Activated CD4-positive, alpha-beta memory T cell treated with anti-CD3 and anti-CD28 coated beads, Interleukin-2, amount 10 ng/mL, durations not matched to agents 7 days and 5 days (primary cell): ENCODE data around the gene PARP15. TPM values are rescaled to one million over a fixed set of nuclear protein-coding genes. Genes with fewer than 3 reads are reported as not detected.
"Not testable (repeated sequence)": the region's sequence is repeated elsewhere in the genome, so short reads cannot be mapped to it uniquely, and the experiment has no call there.

ENCODE experiments used
- CTCF ChIA-PET: fragments of 350-600 bp; sonication (Branson Sonifier 250); formaldehyde crosslinking; loops from one replicate; lab custom pipeline; 2021; ENCODE audit warnings: antibody characterized with exemption, inconsistent platforms; lab: Charles Lee
- POLR2A ChIA-PET: fragments of 350-600 bp; sonication (Branson Sonifier 250); formaldehyde crosslinking; loops from one replicate; lab custom pipeline; 2021; ENCODE audit warnings: antibody characterized with exemption; lab: Charles Lee
- DNase-seq: peaks from one replicate; pipeline ENCODE4 v3.0.0-alpha.2; 2020
- H3K27ac Mint-ChIP-seq: one replicate; pipeline ENCODE4 v1.8.0; 2021; ENCODE audit warnings: mild to moderate bottlenecking, mixed read lengths
- H3K27me3 Mint-ChIP-seq: one replicate; pipeline ENCODE4 v1.8.0; 2021; ENCODE audit warnings: mixed read lengths
- H3K36me3 Mint-ChIP-seq: one replicate; pipeline ENCODE4 v1.8.0; 2021; ENCODE audit warnings: low read depth, mixed read lengths
- H3K4me1 Mint-ChIP-seq: one replicate; pipeline ENCODE4 v1.8.0; 2021; ENCODE audit warnings: mixed read lengths
- H3K4me3 Mint-ChIP-seq: one replicate; pipeline ENCODE4 v1.8.0; 2021; ENCODE audit warnings: mild to moderate bottlenecking, mixed read lengths
- H3K9me3 Mint-ChIP-seq: one replicate; pipeline ENCODE4 v1.8.0; 2021; ENCODE audit warnings: mixed read lengths
- total RNA-seq, 2 experiments: library from RNA; stranded (reverse); gene quantifications; one replicate each; pipeline ENCODE4 v1.2.3, GENCODE V29; 2021

PARP15 gene
- total RNA-seq, 2 experiments from 2014 or later, result 47.2 to 48.2 TPM

DNA sequence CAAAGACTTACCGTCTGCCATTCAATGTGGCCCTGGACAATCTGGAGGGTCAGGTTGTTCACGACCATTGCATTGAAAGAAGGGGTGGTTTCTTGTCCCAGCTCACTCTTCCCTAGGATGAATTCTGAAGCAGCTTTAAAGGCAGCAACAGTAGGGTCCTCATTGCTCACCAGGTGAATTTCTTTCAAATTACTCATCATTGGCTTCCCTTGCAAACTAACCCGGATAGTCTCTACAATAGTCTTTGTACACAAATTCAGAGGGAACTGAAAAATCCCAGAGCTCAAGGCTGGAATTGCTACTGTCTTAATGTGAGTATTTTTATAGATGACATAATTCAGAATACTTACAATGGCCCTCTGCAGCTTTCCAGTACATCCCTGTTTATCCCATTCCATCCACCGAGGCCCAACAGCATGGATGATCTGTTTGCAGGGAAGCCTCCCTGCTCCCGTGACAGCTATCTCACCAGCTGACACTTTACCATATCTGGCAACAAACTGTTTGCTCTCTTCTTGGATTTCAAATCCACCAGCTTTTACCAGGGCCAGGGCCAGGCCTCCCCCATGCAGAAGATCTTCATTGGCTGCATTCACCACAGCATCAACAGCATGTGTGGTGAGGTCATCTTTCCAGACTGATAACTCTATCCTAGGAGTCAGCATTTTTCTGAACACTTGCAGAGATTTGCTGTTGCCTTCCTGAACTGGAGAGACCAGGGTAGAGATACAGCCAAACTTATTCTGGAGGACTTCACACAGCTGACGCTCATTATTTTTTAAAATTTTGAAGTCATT lies 22.0 kb upstream of the PARP15 start:
- Mint-ChIP-seq H3K4me1 (peaks cover 41% of the 10 kb centered on the region), H3K27me3 (no peaks in the 10 kb centered on the region), H3K36me3 (peaks cover 89% of the 10 kb centered on the region), H3K4me3 (no peak overlapping the region), H3K27ac (no peak overlapping the region), H3K9me3 (no peaks in the 10 kb centered on the region)
- ChIA-PET CTCF (interaction anchor here (1.3 to 12.3 kb wide), 2 partner anchors 123 to 150 kb away, joined by 3 to 206 read pairs; partner anchors contain the start of gene PARP14), POLR2A (interaction anchor here (0.7 to 13.4 kb wide), 5 partner anchors 9 to 131 kb away, joined by 3 to 228 read pairs (median 4); partner anchors contain the start of genes DTX3L, PARP14 and PARP9)
- no peak for DNase-seq

DNA sequence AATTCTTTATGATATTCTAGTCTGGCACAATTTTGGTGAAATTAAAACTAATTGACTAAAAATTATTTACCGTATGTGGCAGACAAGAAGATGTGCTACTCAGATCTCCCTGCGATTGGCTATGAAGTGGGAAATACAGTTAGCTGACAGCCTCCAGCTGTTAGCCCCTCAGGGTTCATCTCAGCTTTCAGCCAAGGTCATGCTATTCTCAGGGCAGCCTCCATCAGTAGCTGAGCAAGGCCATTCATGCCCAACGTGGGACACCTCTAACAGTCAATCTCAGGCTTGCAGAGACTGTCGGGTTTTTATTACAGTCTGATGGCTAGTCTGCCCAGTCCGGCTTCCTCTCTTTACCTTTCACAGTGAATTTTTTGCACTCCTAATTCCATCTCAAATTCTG lies 20.1 kb upstream of the PARP15 start:
- CTCF ChIA-PET, result interaction anchor here (0.5 to 12.3 kb wide), 2 partner anchors 121 to 606 kb away, joined by 3 to 206 read pairs; partner anchors contain the start of gene PARP14
- no peak overlapping the region for H3K27ac Mint-ChIP-seq
- H3K27me3 Mint-ChIP-seq, result no peaks in the 10 kb centered on the region
- peaks cover 86% of the 10 kb centered on the region for H3K36me3 Mint-ChIP-seq
- H3K4me1 Mint-ChIP-seq, result peaks cover 56% of the 10 kb centered on the region
- DNase-seq, result no peak
- POLR2A ChIA-PET, result interaction anchor here (1.4 to 13.4 kb wide), 2 partner anchors 64 to 122 kb away, joined by 3 to 228 read pairs; partner anchors contain the start of gene PARP14
- H3K9me3 Mint-ChIP-seq, result no peaks in the 10 kb centered on the region
- no peak overlapping the region for H3K4me3 Mint-ChIP-seq

GRCh38 chr3:122558605-122559004 lies 18.8 kb upstream of the PARP15 start:
- CTCF ChIA-PET, result interaction anchor here (1.1 to 12.3 kb wide), 5 partner anchors 13 to 169 kb away, joined by 3 to 206 read pairs (median 4); partner anchors contain the start of gene PARP14
- Mint-ChIP-seq H3K36me3 (peaks cover 85% of the 10 kb centered on the region), H3K4me1 (peaks cover 61% of the 10 kb centered on the region), H3K27me3 (no peaks in the 10 kb centered on the region), H3K27ac (no peak overlapping the region), H3K9me3 (no peaks in the 10 kb centered on the region), H3K4me3 (no peak overlapping the region)
- DNase-seq, result no peak
- POLR2A ChIA-PET, result interaction anchor here (1.5 to 13.4 kb wide), 2 partner anchors 121 to 166 kb away, joined by 5 to 228 read pairs; partner anchors contain the start of gene PARP14

DNA sequence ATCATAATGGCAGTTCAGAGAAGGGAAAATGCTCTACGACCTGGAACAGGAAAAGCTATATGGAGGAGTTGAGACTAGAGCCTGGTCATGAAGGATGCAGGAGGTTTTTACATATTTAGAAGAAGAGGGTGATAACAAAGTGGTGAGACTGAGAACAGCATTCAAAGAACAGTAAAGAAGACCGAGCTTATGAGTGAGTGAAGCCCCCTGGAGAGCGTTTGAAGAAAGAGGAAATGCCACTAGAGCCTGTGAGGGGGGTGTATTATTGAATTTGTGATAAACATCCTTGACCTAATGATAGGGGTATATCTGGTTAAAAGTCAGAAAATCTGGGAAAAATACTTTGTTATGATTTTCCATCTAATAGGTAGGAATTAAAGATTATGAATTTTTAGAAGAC lies 17.5 kb upstream of the PARP15 start:
- H3K36me3 Mint-ChIP-seq, result peaks cover 81% of the 10 kb centered on the region

DNA sequence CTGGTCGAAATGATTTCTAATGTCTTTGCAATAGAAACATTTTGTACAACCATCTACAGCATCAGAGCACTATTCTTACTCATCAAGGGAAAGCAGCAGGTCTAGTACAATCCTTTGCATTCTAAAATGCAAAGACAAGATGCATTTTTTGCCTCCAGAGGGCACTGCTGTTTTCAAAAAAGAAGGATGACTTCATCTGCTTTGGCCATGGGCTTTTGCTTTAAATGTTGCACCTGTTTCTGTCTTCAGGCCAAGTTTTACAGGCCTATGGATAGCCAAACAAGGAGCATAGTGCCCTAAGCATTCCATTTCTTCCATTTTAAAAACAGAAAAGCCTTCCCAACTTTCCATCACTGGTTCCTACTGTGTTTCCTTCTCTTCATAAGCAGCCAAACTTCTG lies 16.8 kb upstream of the PARP15 start:
- ChIA-PET CTCF (interaction anchor here (1.0 to 12.3 kb wide), 5 partner anchors 18 to 176 kb away, joined by 3 to 206 read pairs (median 4); partner anchors contain the start of genes FAM162A and PARP14), POLR2A (interaction anchor here (9.1 to 13.4 kb wide), 2 partner anchors 16 to 119 kb away, joined by 129 to 228 read pairs; partner anchors contain the start of genes PARP14 and PARP15)
- Mint-ChIP-seq H3K36me3 (peaks cover 79% of the 10 kb centered on the region), H3K9me3 (no peaks in the 10 kb centered on the region), H3K27ac (peak overlapping the region; percentile 56), H3K27me3 (no peaks in the 10 kb centered on the region), H3K4me3 (peak overlapping the region; percentile 98), H3K4me1 (peaks cover 53% of the 10 kb centered on the region)
- peak; percentile 65 for DNase-seq

More for the DNA sequence above, 17.5 kb upstream of the PARP15 start:
- no peak overlapping the region for H3K4me3 Mint-ChIP-seq
- H3K27me3 Mint-ChIP-seq, result no peaks in the 10 kb centered on the region
- no peak for DNase-seq
- H3K27ac Mint-ChIP-seq, result no peak overlapping the region
- ChIA-PET CTCF (interaction anchor here (1.9 to 12.3 kb wide), 3 partner anchors 119 to 131 kb away, joined by 4 to 206 read pairs (median 4); partner anchors contain the start of gene PARP14), POLR2A (interaction anchor here (9.1 to 13.4 kb wide), 2 partner anchors 17 to 119 kb away, joined by 129 to 228 read pairs; partner anchors contain the start of genes PARP14 and PARP15)
- H3K9me3 Mint-ChIP-seq, result no peaks in the 10 kb centered on the region
- H3K4me1 Mint-ChIP-seq, result peaks cover 57% of the 10 kb centered on the region

- no peaks in the 10 kb centered on the region for H3K9me3 Mint-ChIP-seq
- no peak for DNase-seq
- CTCF ChIA-PET, result interaction anchor here (0.9 to 12.3 kb wide), 5 partner anchors 8 to 124 kb away, joined by 3 to 206 read pairs (median 4); partner anchors contain the start of gene PARP14
- H3K4me1 Mint-ChIP-seq, result peaks cover 69% of the 10 kb centered on the region
- H3K4me3 Mint-ChIP-seq, result peak overlapping the region; percentile 98
- no peaks in the 10 kb centered on the region for H3K27me3 Mint-ChIP-seq
- POLR2A ChIA-PET, result interaction anchor here (1.5 to 13.4 kb wide), 5 partner anchors 13 to 147 kb away, joined by 3 to 228 read pairs (median 23); partner anchors contain the start of genes KPNA1, PARP14, PARP15 and WDR5B
- H3K27ac Mint-ChIP-seq, result peak overlapping the region; percentile 98
- H3K36me3 Mint-ChIP-seq, result peaks cover 80% of the 10 kb centered on the region
Measured at GRCh38 chr3:122562923-122563716, 14.3 kb upstream of the PARP15 start.

GRCh38 chr3:122563717-122564025 lies 13.8 kb upstream of the PARP15 start:
- Mint-ChIP-seq H3K36me3 (peaks cover 83% of the 10 kb centered on the region), H3K4me3 (peak overlapping the region; percentile 98), H3K27me3 (no peaks in the 10 kb centered on the region), H3K4me1 (peaks cover 73% of the 10 kb centered on the region), H3K27ac (peak overlapping the region; percentile 98), H3K9me3 (no peaks in the 10 kb centered on the region)
- DNase-seq, result peak; percentile 30
- ChIA-PET POLR2A (interaction anchor here (1.0 to 13.4 kb wide), 21 partner anchors 11 to 1018 kb away, joined by 3 to 228 read pairs (median 7); partner anchors contain the start of genes FAM162A, HCLS1, HSPBAP1 and KPNA1), CTCF (interaction anchor here (1.0 to 12.3 kb wide), 6 partner anchors 11 to 1018 kb away, joined by 3 to 206 read pairs (median 4); partner anchors contain the start of genes FAM162A, PARP14 and POLQ)

GRCh38 chr3:122564155-122564912 lies 13.1 kb upstream of the PARP15 start, which contains the start of the genes DTX3L and PARP9:
Gene DTX3L, plus strand, starts transcription at chr3:122564338. Its CDS starts 89 bp downstream, at chr3:122564427.
Gene PARP9, minus strand, starts transcription at chr3:122564300. Its CDS starts 4,680 bp downstream, at chr3:122559620.
- POLR2A ChIA-PET, result interaction anchor here (0.7 to 13.4 kb wide), 26 partner anchors 9 to 1019 kb away, joined by 3 to 228 read pairs (median 7); partner anchors contain the start of genes FAM162A, HCLS1, HSPBAP1 and KPNA1
- no peaks in the 10 kb centered on the region for H3K27me3 Mint-ChIP-seq

DNA sequence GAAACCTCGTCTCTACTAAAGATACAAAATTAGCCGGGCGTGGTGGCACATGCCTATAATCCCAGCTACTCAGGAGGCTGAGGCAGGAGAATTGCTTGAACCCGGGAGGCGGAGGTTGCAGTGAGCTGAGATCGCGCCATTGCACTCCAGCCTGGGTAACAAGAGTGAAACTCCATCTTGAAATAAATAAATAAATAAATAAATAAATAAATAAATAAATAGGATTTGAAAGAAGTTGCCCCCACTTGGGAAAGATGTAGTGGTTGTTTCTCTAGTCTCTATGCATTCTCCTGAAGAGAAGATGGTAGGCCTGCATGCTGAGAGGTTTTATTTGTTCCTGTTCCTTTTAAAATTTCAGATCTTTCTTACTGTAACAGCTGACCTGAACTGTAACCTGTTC lies 9.3 kb upstream of the PARP15 start:
- ChIA-PET CTCF (interaction anchor here (1.2 kb wide), 1 partner anchor 111 kb away, joined by 6 read pairs; no protein-coding TSS in a partner anchor), POLR2A (interaction anchor here (9.1 kb wide), 1 partner anchor 8 kb away, joined by 129 read pairs; the partner anchor contains the start of gene PARP15)
- H3K27ac Mint-ChIP-seq, result peak overlapping the region; percentile 51
- not testable (repeated sequence) for DNase-seq, H3K27me3 Mint-ChIP-seq, H3K4me3 Mint-ChIP-seq, H3K9me3 Mint-ChIP-seq
- peaks cover 68% of the 10 kb centered on the region for H3K4me1 Mint-ChIP-seq
- peaks cover 83% of the 10 kb centered on the region for H3K36me3 Mint-ChIP-seq

More at GRCh38 chr3:122564155-122564912, 13.1 kb upstream of the PARP15 start, which contains the start of the genes DTX3L and PARP9:
- H3K4me1 Mint-ChIP-seq, result peaks cover 74% of the 10 kb centered on the region
- peak within 1 kb of the TSS; percentile 98 for H3K27ac Mint-ChIP-seq
- peaks cover 83% of the 10 kb centered on the region for H3K36me3 Mint-ChIP-seq
- CTCF ChIA-PET, result interaction anchor here (0.8 to 12.3 kb wide), 9 partner anchors 9 to 1019 kb away, joined by 3 to 206 read pairs (median 4); partner anchors contain the start of genes FAM162A, PARP14, POLQ and WDR5B
- DNase-seq, result peak; percentile 91
- no peaks in the 10 kb centered on the region for H3K9me3 Mint-ChIP-seq
- H3K4me3 Mint-ChIP-seq, result peak within 1 kb of the TSS; percentile 98

- H3K4me1 Mint-ChIP-seq, result peaks cover 72% of the 10 kb centered on the region
- H3K36me3 Mint-ChIP-seq, result peaks cover 84% of the 10 kb centered on the region
- ChIA-PET CTCF (interaction anchor here (1.2 kb wide), 1 partner anchor 111 kb away, joined by 6 read pairs; no protein-coding TSS in a partner anchor), POLR2A (interaction anchor here (9.1 kb wide), 1 partner anchor 8 kb away, joined by 129 read pairs; the partner anchor contains the start of gene PARP15)
- no peaks in the 10 kb centered on the region for H3K27me3 Mint-ChIP-seq
- no peak overlapping the region for H3K4me3 Mint-ChIP-seq
- no peaks in the 10 kb centered on the region for H3K9me3 Mint-ChIP-seq
- peak overlapping the region; percentile 51 for H3K27ac Mint-ChIP-seq
- no peak for DNase-seq
Measured at GRCh38 chr3:122568755-122569154, 8.7 kb upstream of the PARP15 start.
